SHP77 treated with DMSO at 0.1 percent for 48 hours (cell line): ENCODE measurements around the gene GEMIN8.

Experiments
- DNase-seq: peaks from one replicate; lab custom pipeline; 2025; lab: John Stamatoyannopoulos, UW

Gene GEMIN8, protein sequence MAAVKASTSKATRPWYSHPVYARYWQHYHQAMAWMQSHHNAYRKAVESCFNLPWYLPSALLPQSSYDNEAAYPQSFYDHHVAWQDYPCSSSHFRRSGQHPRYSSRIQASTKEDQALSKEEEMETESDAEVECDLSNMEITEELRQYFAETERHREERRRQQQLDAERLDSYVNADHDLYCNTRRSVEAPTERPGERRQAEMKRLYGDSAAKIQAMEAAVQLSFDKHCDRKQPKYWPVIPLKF

DNA sequence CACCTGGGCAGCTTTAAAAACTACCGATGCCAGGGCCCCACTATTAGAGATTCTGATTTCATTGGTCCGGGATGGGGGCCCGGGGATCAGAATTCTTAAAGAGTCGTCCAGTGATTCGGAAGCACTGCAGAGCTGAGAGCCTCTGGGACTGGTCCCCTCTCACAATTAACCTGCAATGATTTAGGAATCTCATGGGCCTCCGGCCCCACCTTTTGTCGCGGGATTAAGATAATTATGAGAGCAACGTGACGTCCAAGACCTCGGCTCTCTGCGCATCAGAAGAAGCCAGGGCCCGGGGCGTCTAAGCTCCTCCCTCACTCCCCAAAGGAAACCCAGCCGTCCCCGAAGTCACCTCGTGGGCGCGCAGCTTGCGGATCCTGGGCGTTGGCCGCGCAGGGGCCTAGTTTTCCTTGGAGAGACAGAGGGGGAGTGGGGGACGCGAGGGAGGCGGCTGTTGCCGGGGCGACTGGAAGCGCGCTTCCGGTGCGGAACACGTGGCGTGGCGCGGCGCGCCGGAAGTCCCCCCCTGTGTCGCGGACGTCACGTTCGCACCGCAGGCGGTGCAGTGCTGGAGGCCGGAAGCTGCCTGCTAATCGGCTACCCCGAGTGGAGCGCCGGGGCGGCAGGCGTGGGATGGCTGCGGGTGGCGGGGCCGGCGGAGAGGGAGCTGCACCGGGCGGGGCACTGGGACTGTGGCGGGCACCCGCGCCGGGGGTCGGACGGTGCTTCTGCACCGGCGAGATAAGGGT, at the start of gene GEMIN8:
GEMIN8 (minus strand) TSS at position 468 of the 749 bp plus-strand sequence. CDS start 8,414 bp downstream, outside the sequence.
- DNase-seq, result peak; percentile 66

DNA sequence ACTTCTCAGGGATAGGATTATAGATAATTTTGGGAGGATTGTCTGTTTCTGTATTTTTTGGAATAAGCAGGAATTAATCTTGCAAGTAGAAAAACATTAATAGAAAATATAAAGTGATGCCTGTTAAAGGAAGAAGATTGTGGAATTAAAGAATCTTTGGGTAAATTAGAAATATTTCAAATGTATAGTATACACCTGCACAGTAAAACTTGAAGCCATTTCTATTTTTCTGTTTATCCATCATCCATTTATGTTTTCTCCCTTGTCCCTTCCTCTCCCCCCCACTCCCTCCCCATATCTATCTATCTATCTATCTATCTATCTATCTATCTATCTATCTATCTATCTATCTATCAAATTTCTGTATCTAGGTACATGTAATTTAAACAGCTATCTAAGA, 46.9 kb upstream of the GEMIN8 start:
- DNase-seq, result no peak

DNA sequence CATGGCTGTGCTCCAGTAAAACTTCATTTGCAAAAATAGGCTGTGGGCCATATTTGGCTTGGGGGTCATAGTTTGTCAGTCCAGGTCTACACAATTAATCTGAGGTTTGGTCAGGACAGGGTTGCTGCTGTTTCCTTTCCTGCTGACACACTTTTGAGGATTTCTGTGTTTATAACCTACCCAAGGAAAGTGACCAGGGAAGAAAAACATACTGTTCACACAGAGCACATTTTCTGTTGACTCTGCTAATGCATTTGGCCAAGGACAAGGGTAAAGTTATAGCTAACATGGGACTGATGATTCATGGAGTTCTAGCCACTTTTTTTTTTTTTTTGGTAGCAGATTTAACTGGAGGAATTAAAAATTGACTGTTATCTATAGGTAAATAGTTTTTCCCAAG, 43.9 kb upstream of the GEMIN8 start:
- no peak for DNase-seq

DNA sequence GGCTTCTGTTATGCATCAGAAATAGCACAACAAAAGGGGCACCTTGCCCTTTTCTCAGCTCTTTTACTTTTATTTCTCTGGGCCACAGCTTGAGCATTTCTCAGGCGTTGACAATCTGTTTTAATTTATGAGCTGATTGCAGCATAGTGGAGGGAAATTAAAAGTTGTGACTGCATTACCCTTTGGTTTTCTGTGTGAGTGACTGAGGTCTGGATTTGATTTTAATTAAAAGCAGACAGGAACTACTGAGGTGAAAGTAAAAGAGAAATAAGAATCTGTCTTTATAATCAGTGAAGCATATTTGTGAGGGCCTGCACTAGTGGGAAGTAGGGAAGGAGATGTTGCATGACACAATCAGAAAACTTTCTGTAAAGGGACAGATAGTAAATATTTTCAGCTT, 43.4 kb upstream of the GEMIN8 start:
- no peak for DNase-seq

DNA sequence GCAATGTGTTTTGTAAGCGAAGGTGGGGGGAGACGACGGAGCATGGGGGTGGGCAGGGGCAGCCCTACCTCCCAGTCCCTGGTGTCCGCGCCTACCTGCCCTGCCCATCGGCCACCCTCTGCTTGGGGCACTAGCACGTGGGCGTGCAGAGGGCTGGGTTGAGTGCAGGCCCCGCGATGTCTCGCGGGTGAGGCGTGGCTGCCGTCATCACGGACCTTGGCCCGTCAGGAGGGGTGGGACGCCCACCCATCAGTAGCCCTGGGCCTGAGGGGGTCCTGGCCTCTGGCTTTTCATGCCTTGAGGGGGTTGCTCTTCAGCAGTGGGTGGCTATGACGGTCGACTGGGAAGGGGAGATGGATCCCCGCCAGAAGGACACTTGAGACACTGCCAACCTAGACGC, 36.1 kb upstream of the GEMIN8 start:
- no peak for DNase-seq

DNA sequence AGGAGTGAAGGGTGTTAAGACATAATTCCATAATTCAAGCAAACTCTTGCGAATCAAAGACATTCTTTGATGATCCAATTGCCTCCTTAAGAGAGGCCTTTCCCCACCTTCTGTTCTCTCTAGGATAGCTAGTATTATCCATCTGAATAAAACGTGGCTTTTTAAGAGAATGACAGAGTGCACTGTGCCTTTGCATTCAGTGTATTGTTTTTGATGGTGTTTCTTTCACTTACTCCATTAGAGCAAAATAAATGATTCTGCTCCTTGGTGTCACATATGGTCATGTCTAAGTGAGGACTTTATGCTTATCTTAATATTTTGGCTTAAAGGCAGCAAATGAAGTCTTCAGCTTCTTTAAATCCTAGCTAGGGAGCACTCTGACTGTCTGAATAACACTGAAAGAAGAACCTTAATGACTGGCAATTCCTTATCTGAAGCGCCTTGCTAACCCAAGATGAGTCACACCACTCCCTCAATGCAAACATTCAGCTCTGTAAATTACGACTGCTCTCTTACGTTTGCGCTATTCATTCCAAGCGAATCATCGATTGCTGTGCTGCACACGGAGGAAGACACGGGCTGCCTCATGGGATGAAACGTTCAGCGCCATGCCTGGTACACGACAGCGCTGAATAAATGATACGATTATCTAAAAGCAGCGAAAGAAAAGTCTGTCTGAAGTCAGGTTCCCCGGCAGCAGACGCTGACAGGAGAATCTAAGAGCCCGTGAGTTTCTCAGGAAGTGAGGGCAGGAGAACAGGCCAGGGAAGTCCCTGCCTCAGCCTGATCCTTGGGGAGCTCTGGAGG, 35.1 kb upstream of the GEMIN8 start:
- no peak for DNase-seq

DNA sequence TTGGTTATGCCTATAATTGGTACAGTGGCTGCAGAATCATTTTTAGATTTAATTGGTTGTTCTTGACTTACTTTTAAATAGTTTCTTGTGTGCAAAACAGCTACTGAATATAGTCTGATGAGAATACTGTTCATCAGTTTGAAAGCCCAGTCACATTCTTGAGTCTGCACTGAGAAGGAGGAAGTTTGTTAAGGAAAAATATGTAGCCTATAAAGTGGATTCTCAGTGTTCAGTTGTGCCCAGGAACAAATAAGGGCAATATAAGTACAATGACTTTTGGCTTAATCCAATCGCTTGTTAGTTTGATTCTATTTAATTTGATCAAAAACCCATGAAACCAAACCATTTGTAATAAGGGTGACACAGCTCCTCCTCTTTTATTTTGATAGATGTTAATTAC, 32.8 kb upstream of the GEMIN8 start:
- no peak for DNase-seq

DNA sequence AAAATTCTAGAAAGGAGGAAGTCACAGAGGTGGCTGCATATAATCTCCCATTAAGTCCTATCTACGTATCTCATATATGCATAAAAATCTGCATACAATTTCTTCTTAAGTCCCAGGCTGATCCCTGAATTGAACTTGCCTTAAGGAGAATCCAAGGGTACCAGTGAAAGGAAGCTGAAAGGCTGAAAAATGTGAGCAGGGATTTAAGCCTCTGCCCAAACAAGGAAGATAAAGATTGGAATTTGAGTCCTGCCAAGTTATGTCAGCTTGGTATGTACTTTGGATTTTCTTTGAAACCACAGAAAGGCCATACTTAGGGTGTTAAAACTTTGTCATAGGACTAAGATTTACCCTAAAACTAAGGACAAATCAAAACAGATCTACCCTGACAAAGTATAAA, 26.5 kb upstream of the GEMIN8 start:
- DNase-seq, result no peak

DNA sequence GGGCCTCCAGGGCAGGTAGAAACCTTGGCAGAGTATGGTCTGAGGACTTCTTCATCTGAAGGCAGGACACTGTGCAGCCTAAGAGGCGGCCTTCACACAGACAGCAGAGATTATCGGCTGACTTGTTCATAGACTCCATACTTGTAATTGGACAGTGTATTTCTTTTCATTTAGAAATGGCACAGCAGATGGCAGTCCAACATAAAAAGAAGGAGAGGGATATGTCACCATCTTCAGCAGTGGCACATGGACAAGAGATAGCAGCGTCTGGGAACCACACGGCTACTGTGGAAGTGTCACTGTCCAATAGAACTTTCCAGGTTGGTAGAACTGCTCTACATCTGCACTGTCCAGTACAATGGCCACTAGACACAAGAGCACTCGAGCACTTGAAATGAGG, 21.7 kb upstream of the GEMIN8 start:
- no peak for DNase-seq

DNA sequence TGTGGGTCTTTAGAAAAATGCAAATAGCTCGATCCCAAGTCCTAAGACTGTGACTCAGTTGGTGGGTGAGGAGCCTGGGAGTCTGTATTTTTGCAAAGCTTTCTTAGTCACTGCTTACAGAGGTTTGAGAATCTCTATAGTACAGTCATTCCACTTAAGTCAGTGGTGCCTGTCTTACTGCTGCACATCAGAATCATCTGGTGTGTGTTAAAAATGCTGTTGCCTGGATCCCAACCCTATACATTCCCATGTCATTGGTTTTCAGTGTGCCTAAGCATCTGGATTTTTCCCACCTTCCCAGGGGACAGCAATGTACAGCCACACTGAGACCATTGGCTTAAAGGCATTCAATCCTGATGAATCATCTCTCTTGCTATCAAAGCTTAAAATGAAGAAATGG, 21.0 kb upstream of the GEMIN8 start:
- DNase-seq, result no peak

DNA sequence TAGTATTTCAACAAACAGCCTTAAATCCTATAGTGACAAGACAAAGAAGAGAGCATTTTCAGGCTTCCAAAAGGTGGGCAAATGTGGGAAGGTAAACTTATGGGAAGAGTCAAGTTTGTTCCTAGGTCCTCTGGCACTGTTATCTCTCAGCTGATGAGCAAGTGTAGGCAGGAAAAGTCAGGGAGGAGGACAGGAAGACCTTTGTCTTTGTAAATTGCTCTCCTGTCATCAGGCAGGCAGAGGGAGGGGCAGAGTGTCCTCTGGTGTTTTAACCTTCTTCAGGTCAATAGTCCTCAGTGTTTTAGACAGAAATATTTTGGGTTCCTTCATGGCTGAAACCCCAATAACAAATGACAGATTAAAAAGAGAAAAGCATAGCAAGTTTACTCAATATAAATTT, 13.5 kb upstream of the GEMIN8 start:
- no peak for DNase-seq

DNA sequence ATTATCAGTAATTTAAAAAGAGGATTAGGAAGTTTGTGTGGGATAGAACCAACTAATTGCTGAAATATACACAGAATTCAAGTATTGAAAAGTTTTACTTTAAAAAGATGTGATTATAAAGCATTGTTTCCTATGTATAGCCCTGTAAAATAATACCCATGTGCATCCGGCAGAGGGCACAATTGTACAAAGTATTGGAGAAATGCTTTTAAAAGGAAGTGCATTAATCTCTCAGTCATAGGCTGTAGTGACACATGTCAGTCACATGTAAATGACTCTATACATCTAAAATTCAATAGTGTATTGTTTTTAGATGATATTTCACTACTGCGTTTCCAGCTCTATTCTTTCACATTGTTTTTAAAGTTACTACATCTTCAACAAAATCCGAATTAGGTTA, 9.7 kb upstream of the GEMIN8 start:
- no peak for DNase-seq

DNA sequence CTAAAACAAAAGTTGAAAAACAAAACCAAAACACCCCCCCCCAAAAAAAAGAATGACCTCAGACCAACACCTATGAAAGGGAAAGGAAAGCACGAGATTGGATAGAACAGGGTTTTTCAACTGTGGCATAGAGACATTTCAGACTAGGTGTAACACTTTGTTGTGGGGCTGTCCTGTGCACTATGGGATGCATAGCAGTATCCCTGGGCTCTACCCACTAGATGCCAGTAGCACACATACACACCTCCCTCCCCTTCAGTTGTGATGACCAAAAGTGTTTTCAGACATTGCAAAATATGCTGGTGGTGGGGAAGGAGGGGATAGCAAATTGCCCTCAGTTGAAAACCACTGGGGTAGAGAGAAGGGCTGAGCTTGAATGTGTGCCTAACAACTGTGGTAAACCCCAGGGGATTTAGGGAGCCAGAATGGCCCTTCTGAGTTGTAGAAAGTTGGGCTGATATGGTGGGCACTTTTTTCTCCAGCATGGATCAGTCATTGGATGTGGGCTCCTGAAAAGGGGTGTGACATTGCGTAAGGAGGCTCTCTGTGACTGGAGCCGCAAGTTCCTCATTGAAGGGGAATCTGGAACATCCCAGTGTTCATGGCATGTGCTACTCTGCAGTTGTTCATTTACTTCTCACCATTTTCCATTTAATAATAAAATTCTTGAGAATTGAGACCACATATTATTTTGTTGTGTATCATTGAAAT, 8.8 kb upstream of the GEMIN8 start:
- DNase-seq, result no peak

DNA sequence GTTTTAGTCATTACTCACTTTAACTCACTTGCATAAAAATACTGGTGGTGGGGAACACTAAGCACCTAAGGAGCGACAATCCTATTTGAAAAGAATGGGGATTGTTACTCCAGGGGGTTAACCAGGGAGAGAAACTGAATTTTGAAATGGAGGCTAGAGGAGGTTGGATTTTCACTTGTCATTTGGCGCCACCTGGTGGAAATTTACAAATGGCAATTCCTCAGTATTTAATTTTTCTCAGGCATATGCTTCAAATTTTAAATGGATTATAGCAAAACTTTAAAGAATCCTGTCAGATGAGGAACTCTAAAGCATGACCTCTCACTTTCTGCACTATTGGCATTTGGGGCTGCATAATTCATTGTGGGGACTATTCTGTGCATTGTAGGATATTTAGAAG, 2.7 kb upstream of the GEMIN8 start:
- peak; percentile 3 for DNase-seq

DNA sequence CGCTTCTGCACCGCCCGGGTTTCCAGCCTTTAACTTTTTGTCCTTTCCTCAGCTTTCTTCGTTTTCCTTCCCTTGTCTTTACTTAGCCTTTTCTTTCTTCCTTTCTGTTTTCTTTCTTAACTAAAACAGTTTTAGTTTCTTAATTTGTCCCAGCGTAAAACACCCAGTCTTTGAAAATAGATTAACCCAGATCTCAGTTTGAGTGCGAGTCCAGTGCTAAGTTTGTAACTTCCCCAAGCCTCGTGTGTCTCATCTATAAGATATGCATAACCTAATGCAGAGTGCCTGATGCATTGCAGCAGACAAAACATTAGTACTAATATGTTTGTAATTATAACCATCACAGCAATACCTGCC, 460 bp upstream of the GEMIN8 start:
- no peak for DNase-seq

DNA sequence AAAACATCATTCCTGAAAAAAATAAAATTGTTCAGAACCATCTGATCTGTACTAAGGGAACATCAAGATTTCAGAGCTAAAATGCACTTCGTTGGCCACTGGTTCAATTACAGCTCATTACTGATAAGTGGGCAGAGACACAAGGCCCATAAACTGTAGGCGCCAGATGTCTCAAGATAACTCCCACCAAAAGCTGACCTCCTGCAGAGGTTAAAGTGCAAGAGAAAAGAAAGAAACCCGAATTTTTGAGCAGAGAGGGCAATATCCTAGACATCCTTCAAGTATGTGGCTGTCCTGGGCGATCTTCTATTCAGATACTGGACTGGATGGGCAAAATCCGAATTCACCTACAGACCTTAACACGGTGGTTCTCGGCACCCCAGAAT, 660 bp downstream of the GEMIN8 start:
- DNase-seq, result no peak

DNA sequence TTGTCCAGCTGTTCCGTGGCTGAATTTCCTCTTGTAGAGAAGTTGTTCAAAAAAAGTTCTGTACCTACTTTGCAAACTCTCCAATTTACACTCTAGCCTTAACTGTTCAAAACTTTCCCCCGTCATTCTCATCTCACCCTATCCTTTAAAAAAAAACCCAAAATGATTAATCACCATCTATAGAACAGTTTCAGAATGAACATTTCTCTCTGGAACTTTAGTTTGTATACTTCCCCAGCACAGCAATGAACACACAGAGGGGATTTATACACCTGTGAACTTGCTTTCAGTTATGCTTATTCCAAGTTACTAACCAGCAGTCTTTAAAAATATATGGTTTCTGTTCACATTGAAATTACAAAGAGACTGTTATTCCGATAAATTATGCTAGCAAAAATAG, 1.2 kb downstream of the GEMIN8 start:
- no peak for DNase-seq

DNA sequence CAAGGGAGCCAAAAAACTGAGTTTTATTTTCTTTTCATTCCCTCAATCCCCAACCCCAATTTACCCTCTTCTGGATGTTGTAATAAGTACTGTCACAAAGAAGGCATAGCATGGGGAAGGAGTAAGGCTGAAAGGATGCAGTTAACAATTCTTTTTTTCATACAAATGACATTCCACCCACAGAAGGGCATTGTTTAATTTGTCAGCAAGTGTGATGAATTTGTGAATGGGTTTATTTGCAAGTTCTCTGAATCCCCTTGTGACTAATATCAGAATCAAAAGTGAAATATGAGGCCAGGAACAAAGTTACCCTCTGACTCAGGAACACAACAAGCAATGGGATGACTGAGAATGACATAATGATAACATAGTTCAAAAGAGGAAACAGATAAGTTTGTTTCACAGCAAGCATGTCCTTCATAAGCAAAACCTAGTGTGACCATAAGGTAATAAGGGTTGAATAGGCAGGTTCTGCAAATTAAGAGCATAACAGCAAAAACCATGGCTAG, 2.1 kb downstream of the GEMIN8 start:
- no peak for DNase-seq

DNA sequence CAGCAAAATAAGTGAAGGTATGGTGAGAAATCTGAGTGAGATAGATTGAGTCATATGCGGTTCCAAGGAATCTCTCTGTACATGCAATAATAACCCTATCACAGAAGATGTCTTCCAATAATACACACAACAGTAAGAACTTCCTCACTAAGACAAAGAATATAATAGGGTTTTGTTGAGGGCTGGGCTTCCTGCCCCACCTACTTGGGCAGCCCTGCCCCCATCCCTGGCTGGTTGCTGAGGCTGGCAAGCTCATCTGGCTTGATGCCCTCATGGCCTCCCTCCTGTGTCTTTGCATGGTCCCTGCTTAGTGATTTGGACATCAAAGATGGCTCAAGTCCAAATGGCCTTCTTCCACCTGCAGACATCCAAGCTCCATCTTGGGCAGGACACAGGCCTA, 2.7 kb downstream of the GEMIN8 start:
- no peak for DNase-seq

DNA sequence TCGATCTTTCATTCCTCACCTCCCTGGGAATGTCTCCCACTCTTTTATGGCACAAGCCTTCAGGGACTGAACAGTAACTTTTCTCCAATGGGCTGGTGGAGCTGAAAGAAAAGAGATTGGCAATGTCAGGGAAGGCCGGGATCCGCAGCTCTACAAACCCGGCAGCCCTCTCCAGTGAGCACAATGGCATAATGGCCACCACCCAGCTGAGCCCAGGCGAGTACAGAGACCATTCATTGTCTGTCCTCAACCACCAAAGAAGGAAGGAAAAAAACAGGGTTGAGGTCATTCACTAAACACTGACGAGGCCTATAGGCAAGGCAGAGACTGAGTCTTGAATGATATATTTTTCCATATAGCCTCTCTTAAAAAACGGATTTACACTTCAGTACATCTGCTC, 3.6 kb downstream of the GEMIN8 start:
- no peak for DNase-seq

DNA sequence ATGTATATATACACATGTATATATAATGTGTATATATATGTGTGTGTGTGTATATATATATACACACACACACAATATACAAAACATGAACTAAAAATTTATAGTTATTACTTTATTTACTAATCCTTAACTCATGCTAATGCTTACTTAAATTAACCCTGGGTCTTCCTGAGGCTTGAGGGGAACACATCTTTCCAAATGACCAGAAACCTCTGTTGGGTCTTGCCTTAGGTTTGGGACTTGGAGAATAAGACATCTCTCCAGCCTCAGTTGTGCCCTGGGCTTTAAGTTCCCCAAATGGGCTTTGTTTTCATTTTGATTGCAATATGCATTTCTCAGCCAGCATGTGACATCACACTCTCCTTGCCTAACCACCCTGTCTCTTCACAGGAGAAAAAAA, 7.7 kb downstream of the GEMIN8 start:
- no peak for DNase-seq

DNA sequence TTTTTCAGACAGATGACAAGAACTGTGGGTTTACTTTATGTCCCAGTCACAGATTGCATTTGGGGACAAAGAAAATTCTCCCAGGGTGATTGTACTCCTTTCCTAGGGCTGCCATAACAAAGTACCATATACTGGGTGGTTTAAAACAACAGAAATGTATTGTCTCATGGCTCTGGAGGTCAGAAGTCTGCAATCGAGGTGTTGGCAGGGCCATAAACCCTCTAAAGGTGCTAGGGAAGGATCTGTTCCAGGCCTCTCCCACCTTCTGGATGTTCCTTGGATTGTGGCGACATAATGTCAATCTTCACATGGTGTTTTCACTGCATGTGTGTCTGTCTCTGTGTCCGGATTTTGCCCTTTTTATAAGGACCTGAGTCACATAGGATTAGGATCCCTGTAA, 12.3 kb downstream of the GEMIN8 start:
- no peak for DNase-seq
